Endothelial cell of umbilical vein (primary cell): Measurements from ENCODE around the gene DRAP1. TPM values are rescaled to one million over a fixed set of nuclear protein-coding genes. Genes with fewer than 3 reads are reported as not detected.

Experiments used
- BruUV-seq: library from RNA; stranded (reverse); fragments of 400-500 nt; replicated peaks from 2 replicates; lab custom pipeline; 2021; lab: Mats Ljungman, UMichigan
- CTCF ChIA-PET: fragments of 300-600, 350-600 bp; sonication (Branson Sonifier 250); formaldehyde crosslinking; loops from one replicate; lab custom pipeline; 2021; ENCODE audit warnings: antibody characterized with exemption, inconsistent platforms; lab: Charles Lee
- POLR2A ChIA-PET: fragments of 300-600, 350-600 bp; sonication (Branson Sonifier 250); formaldehyde crosslinking; loops from one replicate; lab custom pipeline; 2021; ENCODE audit warnings: antibody characterized with exemption, inconsistent platforms; lab: Charles Lee
- DNase-seq: peaks from one replicate; pipeline ENCODE4 v3.0.0-alpha.2; 2011; ENCODE audit warnings: low read depth, low spot score
- FAIRE-seq: peaks from 2 replicates; lab custom pipeline; 2011; peaks lifted over from hg19 to GRCh38; lab: Jason Lieb, UNC
- H2AFZ ChIP-seq: 2 replicates; pipeline ENCODE4 v1.6.0; 2012; ENCODE audit warnings: low read depth, low read length, control low read depth, inconsistent platforms
- H3K27ac ChIP-seq: 2 replicates; pipeline ENCODE4 v1.5.1; 2011; ENCODE audit warnings: low read depth, mild to moderate bottlenecking, control low read depth, low read length, moderate library complexity; ENCODE audit not compliant: insufficient read depth
- H3K27me3 ChIP-seq, 2 experiments: 2 replicates each; pipeline versions ENCODE4 v1.6.0 to v1.6.1; 2011; ENCODE audit warnings: low read length in 2 of 2, mixed read lengths in 1 of 2; ENCODE audit not compliant: control insufficient read depth in 2 of 2, insufficient read depth in 2 of 2
- H3K36me3 ChIP-seq, 2 experiments: 2 replicates in 1 of 2; 3 replicates in 1 of 2; pipeline ENCODE4 v1.5.1; 2011; ENCODE audit warnings: low read length in 2 of 2, mild to moderate bottlenecking in 1 of 2, moderate library complexity in 1 of 2; ENCODE audit not compliant: control insufficient read depth in 2 of 2, insufficient read depth in 2 of 2; ENCODE audit errors: extremely low read depth in 1 of 2
- H3K4me1 ChIP-seq: 3 replicates; pipeline ENCODE4 v1.5.1; 2011; ENCODE audit warnings: mild to moderate bottlenecking, low read length; ENCODE audit not compliant: control insufficient read depth, insufficient read depth; ENCODE audit errors: extremely low read depth
- H3K4me2 ChIP-seq: 2 replicates; pipeline ENCODE4 v1.6.1; 2011; ENCODE audit warnings: low read length, control low read depth, mixed read lengths; ENCODE audit not compliant: insufficient read depth
- H3K4me3 ChIP-seq, 3 experiments: fragments of 200-600 bp in 1 of 3; sonication (generic), shearing (Covaris generic) in 1 of 3; replicated peaks in 1 of 3; 2 replicates each; pipeline ENCODE4 v1.5.1; 2011 to 2016; ENCODE audit warnings: control low read depth in 3 of 3, low read length in 3 of 3, mild to moderate bottlenecking in 2 of 3, inconsistent platforms in 1 of 3, low read depth in 1 of 3, moderate library complexity in 1 of 3; ENCODE audit not compliant: insufficient read depth in 1 of 3
- H3K79me2 ChIP-seq: 2 replicates; pipeline ENCODE4 v1.6.0; 2012; ENCODE audit warnings: low read length, inconsistent platforms; ENCODE audit not compliant: control insufficient read depth, insufficient read depth
- H3K9ac ChIP-seq: replicated peaks from 2 replicates; pipeline ENCODE3; 2011; ENCODE audit warnings: low read length, control low read depth; ENCODE audit not compliant: insufficient read depth; ENCODE audit errors: extremely low read depth
- H3K9me1 ChIP-seq: replicated peaks from 3 replicates; pipeline ENCODE4 v1.6.0; 2011; ENCODE audit warnings: mild to moderate bottlenecking, low read length; ENCODE audit not compliant: control insufficient read depth, insufficient read depth; ENCODE audit errors: extremely low read depth
- H3K9me3 ChIP-seq: replicated peaks from 2 replicates; pipeline ENCODE4 v1.5.1; 2012; ENCODE audit warnings: low read length, inconsistent platforms; ENCODE audit not compliant: control insufficient read depth, insufficient read depth
- H4K20me1 ChIP-seq: replicated peaks from 2 replicates; pipeline ENCODE3; 2011; ENCODE audit warnings: mild to moderate bottlenecking, low read length; ENCODE audit not compliant: control insufficient read depth, insufficient read depth; ENCODE audit errors: extremely low read depth
- CTCF ChIP-seq, 2 donors: IDR thresholded peaks; 1 replicate in 1 of 2; 2 replicates in 1 of 2; pipeline ENCODE4 v1.5.1; 2011; ENCODE audit warnings: low read length in 2 of 2, mild to moderate bottlenecking in 2 of 2, moderate library complexity in 2 of 2, control low read depth in 1 of 2, inconsistent platforms in 1 of 2, low read depth in 1 of 2; ENCODE audit not compliant: insufficient read depth in 1 of 2; ENCODE audit errors: extremely low read depth in 1 of 2
- EZH2 ChIP-seq: IDR thresholded peaks from 2 replicates; pipeline ENCODE4 v1.6.1; 2012; ENCODE audit warnings: borderline replicate concordance, low read depth, mild to moderate bottlenecking, moderate library complexity, low read length, inconsistent platforms; ENCODE audit not compliant: severe bottlenecking
- FOS ChIP-seq: IDR thresholded peaks from 2 replicates; pipeline ENCODE4 v1.6.1; 2011; ENCODE audit warnings: mild to moderate bottlenecking, low read length, moderate library complexity, borderline replicate concordance; ENCODE audit not compliant: insufficient read depth
- GATA2 ChIP-seq: IDR thresholded peaks from 2 replicates; pipeline ENCODE4 v1.7.0; 2011; ENCODE audit warnings: low read depth, mild to moderate bottlenecking, moderate library complexity, mixed read lengths, low read length; ENCODE audit not compliant: insufficient read length, insufficient read depth
- JUN ChIP-seq: IDR thresholded peaks from 2 replicates; pipeline ENCODE4 v1.6.1; 2011; ENCODE audit warnings: borderline replicate concordance, low read depth; ENCODE audit not compliant: insufficient read length, insufficient read depth
- MYC ChIP-seq: IDR thresholded peaks from one replicate; pipeline ENCODE4 v1.6.1; 2011; ENCODE audit warnings: mild to moderate bottlenecking, low read depth, low read length
- POLR2A ChIP-seq: IDR thresholded peaks from 2 replicates; pipeline ENCODE4 v1.6.1; 2012; ENCODE audit warnings: low read depth, mild to moderate bottlenecking, control low read depth, low read length
- POLR2AphosphoS5 ChIP-seq: IDR thresholded peaks from 2 replicates; pipeline ENCODE4 v1.6.1; 2012; ENCODE audit warnings: low read depth, mild to moderate bottlenecking, control low read depth, low read length, moderate library complexity; ENCODE audit not compliant: insufficient read depth
- dilution Hi-C: fragments of 300-500 bp; cut with MboI; formaldehyde crosslinking; loops from one replicate; pipeline ENCODE4 v1.15.0; 2019; ENCODE audit warnings: low sequenced_read_pairs; ENCODE audit not compliant: extremely low pct_ligation_motif_present
- intact Hi-C: fragments of 100-400 bp; cut with micrococcal nuclease; formaldehyde crosslinking; loops from one replicate; pipeline ENCODE4 v1.10.0; 2022
- polyA plus RNA-seq, 4 experiments: library from polyadenylated mRNA; depleted of rRNA in 3 of 4; stranded (reverse) in 3 of 4; unstranded in 1 of 4; fragments of >200 nt; gene quantifications; 2 replicates each; pipeline versions ENCODE4 v1.2.1 to v1.2.3, GENCODE V29; 2011 to 2012; ENCODE audit warnings: missing spikeins in 1 of 4
- total RNA-seq: library from RNA; stranded (reverse); gene quantifications from 2 replicates; pipeline ENCODE4 v1.2.3, GENCODE V29; 2021
- TF ChIP-seq, protein P1 (sequence below): IDR thresholded peaks from 2 replicates; pipeline ENCODE4 v1.6.1; 2011; ENCODE audit not compliant: insufficient read depth, insufficient read length

Gene DRAP1
- total and polyA plus RNA-seq, 2 donors (not counting 3 experiments of a cell fraction or from before 2014, with no cell fraction given): 74.9 to 114 TPM

DNA sequence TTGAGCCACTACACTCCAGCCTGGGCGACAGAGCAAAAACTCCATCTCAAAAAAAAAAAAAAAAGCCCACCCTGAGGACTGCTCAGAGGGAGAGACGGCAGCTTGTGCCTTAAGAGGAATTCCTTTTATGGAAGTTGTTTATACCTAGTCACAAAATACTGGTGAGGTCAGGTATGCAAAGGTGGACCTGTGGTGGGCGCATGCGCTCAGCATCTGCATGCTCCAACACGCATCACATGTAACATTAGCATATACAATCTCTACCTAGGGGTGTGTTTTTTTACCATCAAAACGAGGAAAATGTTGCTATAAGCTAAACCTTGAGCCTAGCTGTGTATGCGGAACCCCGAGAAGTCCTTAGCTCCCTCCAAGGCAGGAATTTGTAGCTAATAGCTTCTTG, 35.5 kb downstream of the DRAP1 start:
- peaks cover 0 to 3% of the 10 kb centered on the region in 2 experiments for H3K27me3 ChIP-seq
- no peaks in the 10 kb centered on the region for H4K20me1 ChIP-seq
- H3K9ac ChIP-seq: no peak overlapping the region
- TF ChIP-seq, protein P1, sequence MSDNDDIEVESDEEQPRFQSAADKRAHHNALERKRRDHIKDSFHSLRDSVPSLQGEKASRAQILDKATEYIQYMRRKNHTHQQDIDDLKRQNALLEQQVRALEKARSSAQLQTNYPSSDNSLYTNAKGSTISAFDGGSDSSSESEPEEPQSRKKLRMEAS: no peak
- TF ChIP-seq EZH2: no peak
- no peak for TF ChIP-seq POLR2A
- TF ChIP-seq MYC: no peak
- no peak for TF ChIP-seq POLR2AphosphoS5
- TF ChIP-seq FOS: no peak
- TF ChIP-seq GATA2: no peak
- TF ChIP-seq CTCF (IDR thresholded peaks at IDR 0.05; ENCODE audit: extremely low read depth in 1 of 2, insufficient read depth in 1 of 2, low read depth in 1 of 2, low read length in 2 of 2): no peak
- TF ChIP-seq JUN: no peak
- no peaks in the 10 kb centered on the region for H3K79me2 ChIP-seq
- H3K4me1 ChIP-seq: no peaks in the 10 kb centered on the region
- no peak overlapping the region for H3K4me3 ChIP-seq
- no peaks in the 10 kb centered on the region for H3K9me1 ChIP-seq
- no peak overlapping the region for H3K27ac ChIP-seq
- POLR2A ChIA-PET: no interaction called here
- no peak for FAIRE-seq
- dilution Hi-C loops (no loop called here), intact Hi-C loops (no loop called here)
- H3K9me3 ChIP-seq: no peaks in the 10 kb centered on the region
- BruUV-seq: no TSS peak
- DNase-seq: no peak
- no peaks in the 10 kb centered on the region for H3K36me3 ChIP-seq
- H2AFZ ChIP-seq: no peak overlapping the region
- H3K4me2 ChIP-seq: no peak overlapping the region
- CTCF ChIA-PET: interaction anchor here (1.8 kb wide), 1 partner anchor 66 kb away, joined by 4 read pairs; the partner anchor contains the start of gene FIBP
